ENCODE measurements around the gene ZNF319. TPM values are rescaled to one million over a fixed set of nuclear protein-coding genes. Genes with fewer than 3 reads are reported as not detected.

ZNF319 gene
- total and polyA plus RNA-seq, 10 of the 15 experiments (the other 5 are each of a cell fraction or from before 2014, with no cell fraction given): 0.29 to 7.4 (median 1.7) TPM

GRCh38 chr16:58010886-58011285 is 10.4 kb upstream of the ZNF319 start:
- ATAC-seq: no peak
- no peaks in the 10 kb centered on the region for H4K20me1 ChIP-seq (ENCODE audit: control insufficient read depth, insufficient read depth)
- no peaks in the 10 kb centered on the region for H3K4me1 ChIP-seq (ENCODE audit: control insufficient read depth, insufficient read depth, low read length)
- no peaks in the 10 kb centered on the region for H3K27me3 ChIP-seq (replicated peaks in 1 of 2; ENCODE audit: control insufficient read depth in 2 of 2, insufficient read depth in 2 of 2, low read length in 1 of 2)
- H2AFZ ChIP-seq (ENCODE audit: control insufficient read depth, low read depth, low read length): no peak overlapping the region
- RAD21 ChIA-PET (ENCODE audit: unreplicated experiment): no interaction called here
- no peak overlapping the region for H3K27ac ChIP-seq (ENCODE audit: control insufficient read depth, insufficient read depth)
- BruUV-seq (replicated peaks): no TSS peak
- intact Hi-C loops (cut with micrococcal nuclease; ENCODE audit: unreplicated experiment): no loop called here
- no peaks in the 10 kb centered on the region for H3K79me2 ChIP-seq (ENCODE audit: control insufficient read depth, insufficient read depth, low read length)
- H3K36me3 ChIP-seq (ENCODE audit: control insufficient read depth in 2 of 2, insufficient read depth in 2 of 2, low read length in 1 of 2): peaks cover 11 to 12% of the 10 kb centered on the region in 2 experiments; a peak in 3 of 4 replicates
- CTCF ChIA-PET: interaction anchor here (0.7 to 1.7 kb wide), 2 partner anchors 111 to 239 kb away, joined by 3 to 7 read pairs; no protein-coding TSS in a partner anchor
- SMC1A ChIA-PET (ENCODE audit: uncharacterized antibody, unreplicated experiment): interaction anchor here (0.7 to 1.9 kb wide), 3 partner anchors 79 to 238 kb away, joined by 3 to 5 read pairs (median 3); no protein-coding TSS in a partner anchor
- H3K9ac ChIP-seq (ENCODE audit: control insufficient read depth, insufficient read depth, low read length): no peak overlapping the region
- H3K4me3 ChIP-seq: no peak overlapping the region
- POLR2A ChIA-PET: no interaction called here
- H3K4me2 ChIP-seq (ENCODE audit: control insufficient read depth, insufficient read depth): no peak overlapping the region
- no peaks in the 10 kb centered on the region; the same call in 2 of the 3 replicates for H3K9me3 ChIP-seq (replicated peaks; ENCODE audit: control insufficient read depth, insufficient read depth, low read length)
- FAIRE-seq: no peak
- 76% methylated on average over 3 of the region's 3 CpGs for WGBS (ENCODE audit: insufficient coverage, insufficient replicate concordance, low lambda C conversion rate, missing lambda C conversion rate)
- DNase-seq (ENCODE audit: low read depth, low spot score): no peak
- in situ Hi-C loops (cut with MboI): no loop called here
- no peak for TF ChIP-seq BACH1 (IDR thresholded peaks at IDR 0.05; ENCODE audit: borderline replicate concordance)
- TF ChIP-seq NFYB (IDR thresholded peaks at IDR 0.05; ENCODE audit: insufficient read depth, low read depth, low read length): no peak
- no peak for TF ChIP-seq RB1 (IDR thresholded peaks at IDR 0.05; ENCODE audit: borderline replicate concordance)
- no peak for TF ChIP-seq RCOR1 (conservative IDR thresholded peaks at IDR 0.05; ENCODE audit: low read depth, low read length)
- TF ChIP-seq SMAD1 (IDR thresholded peaks at IDR 0.05; ENCODE audit: low read depth, partially characterized antibody): no peak
- no peak for TF ChIP-seq ZNF622 (IDR thresholded peaks at IDR 0.05)
- no peak for TF ChIP-seq SMC3 (IDR thresholded peaks at IDR 0.05; ENCODE audit: borderline replicate concordance, low read length)
- no peak for TF ChIP-seq EP300 (IDR thresholded peaks at IDR 0.05; ENCODE audit: borderline replicate concordance in 1 of 2, control insufficient read depth in 1 of 2, low read depth in 2 of 2, low read length in 2 of 2)
- TF ChIP-seq REST (IDR thresholded peaks at IDR 0.05; ENCODE audit: low read depth, low read length): no peak
- TF ChIP-seq TCF3 (IDR thresholded peaks at IDR 0.05; ENCODE audit: borderline replicate concordance, insufficient read depth, low read depth, low read length): no peak
- TF ChIP-seq ZNF592 (IDR thresholded peaks at IDR 0.05): no peak
- no peak for TF ChIP-seq IRF3 (IDR thresholded peaks at IDR 0.05)
- TF ChIP-seq PBX3 (IDR thresholded peaks at IDR 0.05; ENCODE audit: insufficient replicate concordance, low read depth, low read length): no peak
- no peak for TF ChIP-seq ZNF24 (IDR thresholded peaks at IDR 0.05)

Data from GM12878 (cell line).